Heart left ventricle (tissue), 13 donors: ENCODE results near the gene SLC15A3.

Experiments used
- CTCF ChIP-seq, 12 donors: fragments of 200-600 bp; sonication (generic) in 4 of 12; IDR thresholded peaks; one replicate each; pipeline versions ENCODE4 v1.5.0 to v1.8.0; 2018 to 2022; ENCODE audit warnings: antibody characterized with exemption in 12 of 12, mild to moderate bottlenecking in 5 of 12
- POLR2A ChIP-seq, 2 donors: fragments of 450-650 bp; IDR thresholded peaks; one replicate each; pipeline ENCODE4 v1.6.1; 2017; ENCODE audit warnings: antibody characterized with exemption in 2 of 2, mild to moderate bottlenecking in 2 of 2, moderate library complexity in 2 of 2
- donor health status: ischemic (EF 13 %, LVEDD 7.1; RV severe dilation, severe dysfunction).
- donor health status: DM: no; HTN: yes; CAD: no.
- donor health status: DM: no; HTN: no; CAD: no.
- donor health status: ischemic (EF 25% LVEDD 6.9; RV normal size, moderate dysfunction).
- donor health status: ischemic (EF 25% LVEDD 5.7; RV mildly dilated, moderate dysfunction).
- donor health status: ischemic (EF 35%, LVEDD 5.7; RV mildly dilated, moderate dysfunction).
- donor health status: nonischemic (EF 11% LVEDD 7.7; RV severe dilation, severe dysfunction).
- donor health status: DM: yes; HTN: yes; CAD: no.
- donor health status: PGD.
- donor health status: ischemic (EF 29% LVEDD 5.4; RV normal size, mild dysfunction).
- donor health status: nonischemic (EF 23%, LVEDD 6.1; RV moderate dilation, normal function).

DNA sequence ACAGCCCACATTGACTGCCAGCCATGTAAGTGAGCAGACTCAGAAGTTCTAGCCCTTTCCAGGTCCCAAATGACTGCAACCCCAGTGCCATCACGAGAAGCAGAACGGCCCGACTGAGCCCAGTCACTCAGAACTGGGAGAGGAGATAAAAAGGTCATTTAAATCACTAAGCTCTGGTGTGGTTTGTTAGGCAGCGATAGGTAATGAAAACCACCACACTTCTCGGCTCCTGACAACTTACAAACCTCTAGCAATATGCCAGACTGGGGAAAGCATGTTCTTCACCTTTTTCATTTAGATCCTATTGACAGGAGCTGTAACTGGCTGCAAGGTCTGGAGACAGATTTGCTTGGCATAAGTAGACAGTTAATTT is 6.7 kb downstream of the SLC15A3 start:
- no peak for TF ChIP-seq CTCF (IDR thresholded peaks at IDR 0.05)
- TF ChIP-seq POLR2A (IDR thresholded peaks at IDR 0.05) = no peak
